ENCODE data around the gene ATCAY. TPM values are rescaled to one million over a fixed set of nuclear protein-coding genes. Genes with fewer than 3 reads are reported as not detected.
"Not testable (repeated sequence)": the region's sequence is repeated elsewhere in the genome, so short reads cannot be mapped to it uniquely, and the experiment has no call there.

Gene ATCAY
- total RNA-seq, 2 donors from 2014 or later, result not detected

DNA sequence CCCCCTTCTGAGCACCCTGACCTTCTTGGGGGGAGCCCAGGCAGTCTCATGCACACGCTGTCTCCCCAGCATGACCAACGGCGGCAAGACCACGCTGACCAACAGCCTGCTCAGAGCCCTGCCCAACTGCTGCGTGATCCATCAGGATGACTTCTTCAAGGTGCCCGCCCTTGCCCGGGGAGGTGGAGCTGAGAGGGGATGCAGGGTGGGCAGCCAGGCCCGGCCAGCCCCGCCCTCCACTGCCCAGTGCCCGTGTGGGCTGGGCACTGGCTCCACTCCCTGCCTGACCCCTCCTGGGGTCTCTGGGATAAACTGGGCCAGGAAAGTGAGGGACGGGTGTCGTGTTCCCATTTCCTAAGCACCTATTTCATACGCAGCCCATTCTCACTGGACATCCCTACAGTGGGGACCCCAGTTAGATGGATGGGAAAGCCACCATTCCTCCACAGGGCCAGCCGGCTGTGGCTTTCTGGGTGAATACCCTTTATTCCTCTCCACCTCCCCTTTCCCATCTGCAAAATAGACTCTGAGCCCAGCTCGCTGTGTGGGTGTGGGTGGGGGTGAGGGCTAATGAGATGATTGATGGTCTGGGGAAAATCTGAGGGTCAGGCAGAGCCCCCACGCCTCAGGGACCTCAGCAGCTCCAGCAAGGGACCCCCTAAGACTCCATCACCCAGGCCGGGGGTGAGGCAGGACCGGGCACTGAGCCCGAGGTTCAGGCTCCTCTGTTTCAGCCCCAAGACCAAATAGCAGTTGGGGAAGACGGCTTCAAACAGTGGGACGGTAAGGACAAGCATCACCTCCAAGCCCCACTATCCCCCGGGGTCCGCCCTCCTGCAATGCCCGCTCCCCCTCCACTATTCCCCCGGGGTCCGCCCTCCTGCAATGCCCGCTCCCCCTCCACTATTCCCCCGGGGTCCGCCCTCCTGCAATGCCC, 56.3 kb downstream of the ATCAY start:
- peaks cover 0 to 10% of the 10 kb centered on the region in 2 donors for H3K4me1 ChIP-seq (ENCODE audit: control insufficient read depth in 1 of 2, low read depth in 2 of 2)
- H3K9me3 ChIP-seq, result no peaks in the 10 kb centered on the region
- H3K27ac ChIP-seq, result no peak overlapping the region
- DNase-seq (ENCODE audit: low spot score) (no peak), ATAC-seq (ENCODE audit: insufficient number of reproducible peaks, low FRiP score, low read depth) (no peak)
- no peaks in the 10 kb centered on the region for H3K36me3 ChIP-seq
- TF ChIP-seq, protein P1, sequence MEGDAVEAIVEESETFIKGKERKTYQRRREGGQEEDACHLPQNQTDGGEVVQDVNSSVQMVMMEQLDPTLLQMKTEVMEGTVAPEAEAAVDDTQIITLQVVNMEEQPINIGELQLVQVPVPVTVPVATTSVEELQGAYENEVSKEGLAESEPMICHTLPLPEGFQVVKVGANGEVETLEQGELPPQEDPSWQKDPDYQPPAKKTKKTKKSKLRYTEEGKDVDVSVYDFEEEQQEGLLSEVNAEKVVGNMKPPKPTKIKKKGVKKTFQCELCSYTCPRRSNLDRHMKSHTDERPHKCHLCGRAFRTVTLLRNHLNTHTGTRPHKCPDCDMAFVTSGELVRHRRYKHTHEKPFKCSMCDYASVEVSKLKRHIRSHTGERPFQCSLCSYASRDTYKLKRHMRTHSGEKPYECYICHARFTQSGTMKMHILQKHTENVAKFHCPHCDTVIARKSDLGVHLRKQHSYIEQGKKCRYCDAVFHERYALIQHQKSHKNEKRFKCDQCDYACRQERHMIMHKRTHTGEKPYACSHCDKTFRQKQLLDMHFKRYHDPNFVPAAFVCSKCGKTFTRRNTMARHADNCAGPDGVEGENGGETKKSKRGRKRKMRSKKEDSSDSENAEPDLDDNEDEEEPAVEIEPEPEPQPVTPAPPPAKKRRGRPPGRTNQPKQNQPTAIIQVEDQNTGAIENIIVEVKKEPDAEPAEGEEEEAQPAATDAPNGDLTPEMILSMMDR (IDR thresholded peaks at IDR 0.05), result no peak
- H3K4me3 ChIP-seq, result no peak overlapping the region
- no peaks in the 10 kb centered on the region for H3K27me3 ChIP-seq (replicated peaks; ENCODE audit: insufficient read depth)

GRCh38 chr19:3938300-3938950, 57.9 kb downstream of the ATCAY start:
- not testable (repeated sequence) for H3K36me3 ChIP-seq; DNase-seq (ENCODE audit: low spot score); H3K4me1 ChIP-seq (ENCODE audit: control insufficient read depth in 1 of 2, low read depth in 2 of 2); H3K27me3 ChIP-seq (replicated peaks; ENCODE audit: insufficient read depth); H3K9me3 ChIP-seq; H3K4me3 ChIP-seq; H3K27ac ChIP-seq; ATAC-seq (ENCODE audit: insufficient number of reproducible peaks, low FRiP score, low read depth)

GRCh38 chr19:3942790-3943409, 62.4 kb downstream of the ATCAY start:
- no peaks in the 10 kb centered on the region for H3K27me3 ChIP-seq (replicated peaks; ENCODE audit: insufficient read depth)
- no peak overlapping the region for H3K27ac ChIP-seq
- H3K9me3 ChIP-seq, result no peaks in the 10 kb centered on the region
- no peak for ATAC-seq (ENCODE audit: insufficient number of reproducible peaks, low FRiP score, low read depth)
- H3K4me3 ChIP-seq, result no peak overlapping the region
- peaks cover 0 to 9% of the 10 kb centered on the region in 2 donors for H3K4me1 ChIP-seq (ENCODE audit: control insufficient read depth in 1 of 2, low read depth in 2 of 2)
- DNase-seq (ENCODE audit: low spot score), result no peak
- H3K36me3 ChIP-seq, result no peaks in the 10 kb centered on the region
- TF ChIP-seq, protein P1 (IDR thresholded peaks at IDR 0.05), result no peak

GRCh38 chr19:3944018-3944721, 63.7 kb downstream of the ATCAY start:
- DNase-seq (ENCODE audit: low spot score), result no peak
- TF ChIP-seq, protein P1 (IDR thresholded peaks at IDR 0.05), result no peak
- ATAC-seq (ENCODE audit: insufficient number of reproducible peaks, low FRiP score, low read depth), result no peak
- H3K27me3 ChIP-seq (replicated peaks; ENCODE audit: insufficient read depth), result no peaks in the 10 kb centered on the region
- H3K9me3 ChIP-seq, result no peaks in the 10 kb centered on the region
- no peaks in the 10 kb centered on the region for H3K36me3 ChIP-seq
- peaks cover 0 to 9% of the 10 kb centered on the region in 2 donors for H3K4me1 ChIP-seq (ENCODE audit: control insufficient read depth in 1 of 2, low read depth in 2 of 2)
- no peak overlapping the region for H3K4me3 ChIP-seq
- no peak overlapping the region for H3K27ac ChIP-seq

GRCh38 chr19:3945838-3946237, 65.4 kb downstream of the ATCAY start:
- TF ChIP-seq, protein P1 (IDR thresholded peaks at IDR 0.05), result no peak
- no peaks in the 10 kb centered on the region for H3K9me3 ChIP-seq
- no peak for DNase-seq (ENCODE audit: low spot score)
- H3K27ac ChIP-seq, result no peak overlapping the region
- H3K27me3 ChIP-seq (replicated peaks; ENCODE audit: insufficient read depth), result no peaks in the 10 kb centered on the region
- H3K4me1 ChIP-seq (ENCODE audit: control insufficient read depth in 1 of 2, low read depth in 2 of 2), result peaks cover 7 to 19% of the 10 kb centered on the region in 2 donors
- ATAC-seq (ENCODE audit: insufficient number of reproducible peaks, low FRiP score, low read depth), result no peak
- no peaks in the 10 kb centered on the region for H3K36me3 ChIP-seq
- no peak overlapping the region for H3K4me3 ChIP-seq

DNA sequence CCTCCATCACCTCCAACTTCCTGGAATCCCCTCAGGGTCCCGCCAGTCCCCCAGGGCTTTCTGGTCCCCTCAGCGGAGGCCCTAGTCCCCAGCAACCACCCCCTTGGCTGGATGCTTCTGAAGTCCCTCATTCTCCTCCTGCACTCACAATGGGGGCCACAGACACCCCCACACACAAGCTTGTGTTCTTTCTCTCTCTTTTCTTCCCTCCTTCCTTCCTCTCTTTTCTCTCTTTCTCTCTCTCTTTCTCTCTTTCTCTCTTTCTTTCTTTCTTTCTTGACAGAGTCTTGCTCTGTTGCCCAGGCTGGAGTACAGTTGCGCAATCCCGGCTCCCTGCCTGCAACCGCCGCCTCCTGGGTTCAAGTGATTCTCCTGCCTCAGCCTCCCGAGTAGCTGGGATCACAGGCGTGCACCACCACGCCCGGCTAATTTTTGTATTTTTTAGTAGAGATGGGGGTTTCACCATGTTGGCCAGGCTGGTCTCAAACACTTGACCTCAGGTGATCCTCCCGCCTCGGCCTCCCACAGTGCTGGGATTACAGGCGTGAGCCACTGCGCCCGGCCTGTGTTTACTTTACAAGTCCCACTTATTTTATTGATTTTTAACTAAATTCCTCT, 66.9 kb downstream of the ATCAY start:
- H3K27ac ChIP-seq; H3K4me3 ChIP-seq; H3K36me3 ChIP-seq; H3K9me3 ChIP-seq; DNase-seq (ENCODE audit: low spot score); ATAC-seq (ENCODE audit: insufficient number of reproducible peaks, low FRiP score, low read depth); H3K27me3 ChIP-seq (replicated peaks; ENCODE audit: insufficient read depth): not testable (repeated sequence)
- peaks cover 19 to 33% of the 10 kb centered on the region in 2 donors for H3K4me1 ChIP-seq (ENCODE audit: control insufficient read depth in 1 of 2, low read depth in 2 of 2)

All from thoracic aorta (tissue), 2 donors.